Body of pancreas (tissue), 4 donors: Measurements from ENCODE around the gene TEKT3.

Experiments
- POLR2A ChIP-seq, 3 donors: fragments of 450-650 bp; IDR thresholded peaks; one replicate each; pipeline ENCODE4 v1.6.1; 2016; ENCODE audit warnings: antibody characterized with exemption in 3 of 3, mild to moderate bottlenecking in 2 of 3
- TF ChIP-seq, protein P1 (sequence below), 7 experiments: fragments of 450-650 bp in 4 of 7; fragments of 200-600 bp in 3 of 7; sonication (generic) in 3 of 7; IDR thresholded peaks; one replicate each; pipeline ENCODE4 v1.5.1; 2016 to 2019; ENCODE audit warnings: antibody characterized with exemption in 7 of 7

DNA sequence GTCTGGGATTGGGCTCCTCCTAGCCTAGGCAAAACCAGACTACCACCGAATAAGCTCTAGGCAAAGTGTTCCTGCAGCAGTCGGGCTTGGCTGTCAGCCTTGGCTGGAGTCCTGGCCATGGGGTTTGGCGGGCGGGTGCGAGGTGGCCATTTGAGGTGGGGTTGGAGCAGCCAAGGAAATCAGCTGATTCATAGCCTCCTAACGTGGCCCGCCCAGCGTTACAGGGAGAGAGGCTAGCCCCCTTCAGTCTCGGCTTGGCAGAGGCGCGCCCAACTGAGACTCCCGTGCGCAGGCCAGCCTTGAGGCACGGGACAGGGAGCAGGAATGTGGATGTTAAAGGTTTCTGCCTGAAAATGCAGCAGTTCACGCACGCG lies 78.2 kb downstream of the TEKT3 start:
- no peak for TF ChIP-seq POLR2A (IDR thresholded peaks at IDR 0.05)
- TF ChIP-seq, protein P1, sequence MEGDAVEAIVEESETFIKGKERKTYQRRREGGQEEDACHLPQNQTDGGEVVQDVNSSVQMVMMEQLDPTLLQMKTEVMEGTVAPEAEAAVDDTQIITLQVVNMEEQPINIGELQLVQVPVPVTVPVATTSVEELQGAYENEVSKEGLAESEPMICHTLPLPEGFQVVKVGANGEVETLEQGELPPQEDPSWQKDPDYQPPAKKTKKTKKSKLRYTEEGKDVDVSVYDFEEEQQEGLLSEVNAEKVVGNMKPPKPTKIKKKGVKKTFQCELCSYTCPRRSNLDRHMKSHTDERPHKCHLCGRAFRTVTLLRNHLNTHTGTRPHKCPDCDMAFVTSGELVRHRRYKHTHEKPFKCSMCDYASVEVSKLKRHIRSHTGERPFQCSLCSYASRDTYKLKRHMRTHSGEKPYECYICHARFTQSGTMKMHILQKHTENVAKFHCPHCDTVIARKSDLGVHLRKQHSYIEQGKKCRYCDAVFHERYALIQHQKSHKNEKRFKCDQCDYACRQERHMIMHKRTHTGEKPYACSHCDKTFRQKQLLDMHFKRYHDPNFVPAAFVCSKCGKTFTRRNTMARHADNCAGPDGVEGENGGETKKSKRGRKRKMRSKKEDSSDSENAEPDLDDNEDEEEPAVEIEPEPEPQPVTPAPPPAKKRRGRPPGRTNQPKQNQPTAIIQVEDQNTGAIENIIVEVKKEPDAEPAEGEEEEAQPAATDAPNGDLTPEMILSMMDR (IDR thresholded peaks at IDR 0.05) = no peak
